Prostate gland (tissue), 2 donors: ENCODE measurements around the gene TCEAL8.

Source experiments
- CTCF ChIP-seq, 4 experiments: fragments of 200-600 bp in 2 of 4; fragments of 450-650 bp in 2 of 4; sonication (generic) in 2 of 4; IDR thresholded peaks; 1 replicate in 3 of 4; 2 replicates in 1 of 4; pipeline ENCODE4 v1.5.1; 2016 to 2019; ENCODE audit warnings: antibody characterized with exemption in 4 of 4, mild to moderate bottlenecking in 2 of 4, moderate library complexity in 2 of 4
- POLR2AphosphoS5 ChIP-seq: sonication (generic); formaldehyde crosslinking; IDR thresholded peaks from one replicate; pipeline ENCODE4 v1.6.1; 2017; ENCODE audit warnings: antibody characterized with exemption

GRCh38 chrX:103256651-103257050 lies 1.7 kb upstream of the TCEAL8 start:
- TF ChIP-seq CTCF (IDR thresholded peaks at IDR 0.05) (no peak), POLR2AphosphoS5 (no peak)
